Skeletal muscle satellite cell (primary cell): Measurements from ENCODE around the gene ADGRD2.

Experiments used
- H3K27me3 ChIP-seq: 2 replicates; pipeline ENCODE4 v1.7.0; 2013; ENCODE audit warnings: low read length; ENCODE audit not compliant: control insufficient read depth, insufficient read depth
- H3K36me3 ChIP-seq: 2 replicates; pipeline ENCODE4 v1.7.0; 2013; ENCODE audit warnings: mild to moderate bottlenecking, control low read depth, low read length; ENCODE audit not compliant: insufficient read depth
- H3K4me1 ChIP-seq: 2 replicates; pipeline ENCODE4 v1.7.0; 2013; ENCODE audit warnings: low read length; ENCODE audit not compliant: control insufficient read depth, insufficient read depth
- H3K4me2 ChIP-seq: 2 replicates; pipeline ENCODE4 v1.7.0; 2013; ENCODE audit warnings: mild to moderate bottlenecking, low read length
- H3K4me3 ChIP-seq: 2 replicates; pipeline ENCODE4 v1.7.0; 2013; ENCODE audit warnings: low read length
- H3K9ac ChIP-seq: 2 replicates; pipeline ENCODE4 v1.7.0; 2013; ENCODE audit warnings: mild to moderate bottlenecking, low read depth, low read length, moderate library complexity
- H3K9me3 ChIP-seq: replicated peaks from 2 replicates; pipeline ENCODE4 v1.7.0; 2013; ENCODE audit warnings: mild to moderate bottlenecking, control low read depth, low read length

ADGRD2 gene

GRCh38 chr9:124522121-124523098 lies 72.2 kb downstream of the ADGRD2 start:
- Histone ChIP-seq H3K36me3 (no peaks in the 10 kb centered on the region), H3K4me3 (no peak overlapping the region), H3K9ac (no peak overlapping the region), H3K4me2 (no peak overlapping the region), H3K4me1 (no peaks in the 10 kb centered on the region), H3K9me3 (no peaks in the 10 kb centered on the region), H3K27me3 (peaks cover 18% of the 10 kb centered on the region)

GRCh38 chr9:124526174-124526573 lies 75.9 kb downstream of the ADGRD2 start:
- Histone ChIP-seq H3K4me2 (no peak overlapping the region), H3K4me1 (peaks cover 3% of the 10 kb centered on the region), H3K27me3 (no peaks in the 10 kb centered on the region), H3K36me3 (no peaks in the 10 kb centered on the region), H3K4me3 (no peak overlapping the region), H3K9me3 (no peaks in the 10 kb centered on the region), H3K9ac (no peak overlapping the region)

GRCh38 chr9:124527781-124528180 lies 77.5 kb downstream of the ADGRD2 start:
- Histone ChIP-seq H3K9ac (no peak overlapping the region), H3K9me3 (no peaks in the 10 kb centered on the region), H3K36me3 (no peaks in the 10 kb centered on the region)

More at GRCh38 chr9:124527781-124528180, 77.5 kb downstream of the ADGRD2 start:
- Histone ChIP-seq H3K27me3 (no peaks in the 10 kb centered on the region), H3K4me3 (no peak overlapping the region), H3K4me1 (peaks cover 3% of the 10 kb centered on the region), H3K4me2 (no peak overlapping the region)
